CD4-positive, CD25-positive, alpha-beta regulatory T cell (primary cell): ENCODE measurements around the gene SPTBN2. TPM values are rescaled to one million over a fixed set of nuclear protein-coding genes. Genes with fewer than 3 reads are reported as not detected.

ENCODE experiments used
- ATAC-seq, 2 donors: fragments of 150-1000 bp; cut with Tn5 transposase; one replicate each; pipeline ENCODE4 v1.10.0; 2021; ENCODE audit warnings: low read depth in 2 of 2, moderate number of reproducible peaks in 2 of 2, moderate library complexity in 1 of 2
- DNase-seq, 3 donors: peaks; one replicate each; pipeline versions ENCODE4 v3.0.0 to v3.0.0-alpha.2; 2012 to 2022; ENCODE audit warnings: mixed read lengths in 1 of 3
- H3K27ac ChIP-seq: one replicate; pipeline ENCODE4 v1.7.0; 2013; ENCODE audit warnings: mild to moderate bottlenecking, low read length; ENCODE audit not compliant: insufficient read depth, poor library complexity, severe bottlenecking
- H3K27me3 ChIP-seq: one replicate; pipeline ENCODE4 v1.7.0; 2013; ENCODE audit warnings: low read length; ENCODE audit not compliant: control insufficient read depth, insufficient read depth
- H3K36me3 ChIP-seq: one replicate; pipeline ENCODE4 v1.7.0; 2013; ENCODE audit warnings: mild to moderate bottlenecking, low read length, moderate library complexity; ENCODE audit not compliant: control insufficient read depth, insufficient read depth
- H3K4me1 ChIP-seq: 2 replicates; pipeline ENCODE4 v1.7.0; 2013; ENCODE audit warnings: mild to moderate bottlenecking, low read length; ENCODE audit not compliant: insufficient read depth, control insufficient read depth, poor library complexity, severe bottlenecking
- H3K4me3 ChIP-seq: one replicate; pipeline ENCODE4 v1.7.0; 2013; ENCODE audit warnings: low read depth, mild to moderate bottlenecking, low read length, moderate library complexity
- H3K9me3 ChIP-seq, 2 experiments: 1 replicate in 1 of 2; 2 replicates in 1 of 2; pipeline ENCODE4 v1.7.0; 2013; ENCODE audit warnings: low read length in 2 of 2, mild to moderate bottlenecking in 1 of 2, moderate library complexity in 1 of 2; ENCODE audit not compliant: control insufficient read depth in 2 of 2
- H3K27ac Mint-ChIP-seq, 3 donors: one replicate each; pipeline ENCODE4 v1.8.0; 2020 to 2022; ENCODE audit warnings: mild to moderate bottlenecking in 3 of 3, mixed read lengths in 3 of 3, moderate library complexity in 2 of 3
- H3K27me3 Mint-ChIP-seq: one replicate; pipeline ENCODE4 v1.8.0; 2022; ENCODE audit warnings: mild to moderate bottlenecking, mixed read lengths
- H3K36me3 Mint-ChIP-seq: one replicate; pipeline ENCODE4 v1.8.0; 2020; ENCODE audit warnings: mixed read lengths
- H3K4me1 Mint-ChIP-seq, 4 donors: one replicate each; pipeline ENCODE4 v1.8.0; 2020 to 2022; ENCODE audit warnings: mixed read lengths in 4 of 4, mild to moderate bottlenecking in 1 of 4
- H3K4me3 Mint-ChIP-seq, 4 donors: one replicate each; pipeline ENCODE4 v1.8.0; 2020 to 2022; ENCODE audit warnings: mild to moderate bottlenecking in 4 of 4, mixed read lengths in 4 of 4, moderate library complexity in 3 of 4
- H3K9me3 Mint-ChIP-seq, 7 donors: one replicate each; pipeline ENCODE4 v1.8.0; 2020 to 2022; ENCODE audit warnings: mixed read lengths in 7 of 7, mild to moderate bottlenecking in 3 of 7, moderate library complexity in 2 of 7
- polyA plus RNA-seq, 4 donors: library from polyadenylated mRNA; unstranded; fragments of 300-500 nt; fragmentation: Illumina TruSeq; gene quantifications; one replicate each; pipeline ENCODE4 v1.2.3, GENCODE V29; 2021
- total RNA-seq: library from RNA; stranded (reverse); gene quantifications from one replicate; pipeline ENCODE4 v1.2.3, GENCODE V29; 2022

Gene SPTBN2
- total and polyA plus RNA-seq, 5 donors from 2014 or later = 0.52 TPM; not detected in 4

DNA sequence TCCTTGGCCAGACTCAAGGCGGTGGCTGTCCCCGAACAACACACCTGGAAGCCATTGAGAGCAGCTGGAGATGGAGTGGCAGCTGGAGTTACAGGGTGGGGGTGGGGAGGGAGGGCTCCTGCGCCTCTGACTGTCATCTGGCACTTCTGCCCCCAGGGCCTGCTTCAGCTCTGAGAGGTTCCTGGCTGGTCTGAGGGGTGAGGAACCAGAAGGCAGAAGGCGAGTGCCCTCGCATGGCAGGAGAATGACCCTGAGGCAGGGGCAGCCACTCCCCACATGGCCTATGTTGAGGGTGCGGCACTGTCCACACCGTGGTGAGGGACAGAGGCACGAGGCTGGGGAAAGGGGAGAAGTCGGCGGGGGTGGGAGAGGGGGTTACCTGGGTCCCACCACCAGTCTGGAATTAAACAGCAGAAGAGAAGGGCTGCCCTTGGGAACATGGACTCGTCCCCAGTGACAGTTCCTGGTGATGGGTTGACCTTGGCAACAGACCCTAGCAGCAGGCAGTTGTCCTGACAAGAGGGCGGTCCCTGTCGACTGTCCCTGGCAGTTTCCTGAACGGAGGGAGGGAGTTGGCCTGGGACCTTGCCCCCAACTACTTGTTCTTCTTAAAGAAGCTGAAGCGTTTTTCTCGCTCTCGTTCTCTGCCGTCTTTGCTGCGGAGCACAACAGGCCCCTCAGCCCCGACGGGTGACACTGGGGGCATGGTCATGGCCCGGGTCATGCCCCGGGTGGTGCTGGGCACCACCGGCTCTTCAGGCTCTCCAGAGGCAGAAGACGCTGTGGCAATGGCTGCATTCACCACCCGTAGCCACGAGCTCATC is 43.5 kb downstream of the SPTBN2 start:
- Mint-ChIP-seq H3K9me3 (peaks cover 0 to 2% (median 0%) of the 10 kb centered on the region in 7 donors), H3K27me3 (peaks cover 4% of the 10 kb centered on the region)

DNA sequence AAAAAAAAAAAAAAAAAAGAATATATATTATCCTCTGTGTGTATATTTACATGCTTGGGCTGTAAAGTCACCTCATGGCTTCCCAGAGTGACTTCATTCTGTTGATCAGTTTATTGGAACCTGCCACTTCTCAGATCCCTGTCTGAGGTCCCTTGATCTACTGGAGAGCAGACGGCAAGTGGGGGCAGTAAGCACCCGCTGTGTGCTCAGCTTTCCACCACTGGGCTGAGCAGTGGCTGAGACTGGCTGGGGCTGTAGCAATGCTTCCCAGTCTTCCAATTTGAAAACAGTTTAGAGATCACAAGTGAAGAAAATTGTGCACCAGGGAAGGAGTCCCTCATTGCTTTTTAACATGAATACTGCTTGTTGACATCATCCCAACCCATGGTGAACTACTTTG is 44.4 kb downstream of the SPTBN2 start:
- Histone ChIP-seq H3K4me1 (no peaks in the 10 kb centered on the region), H3K36me3 (no peaks in the 10 kb centered on the region), H3K9me3 (no peaks in the 10 kb centered on the region), H3K27ac (no peak overlapping the region), H3K27me3 (no peaks in the 10 kb centered on the region), H3K4me3 (no peak overlapping the region)
- H3K4me3 Mint-ChIP-seq = no peak overlapping the region
- H3K9me3 Mint-ChIP-seq = peaks cover 0 to 2% (median 0%) of the 10 kb centered on the region in 7 donors
- ATAC-seq (no peak), DNase-seq (no peak)
- H3K4me1 Mint-ChIP-seq = peaks cover 0 to 3% (median 0%) of the 10 kb centered on the region in 4 donors
- no peaks in the 10 kb centered on the region for H3K36me3 Mint-ChIP-seq
- peaks cover 4% of the 10 kb centered on the region for H3K27me3 Mint-ChIP-seq
- H3K27ac Mint-ChIP-seq = no peak overlapping the region

More for the DNA sequence above, 43.5 kb downstream of the SPTBN2 start:
- Histone ChIP-seq H3K4me1 (no peaks in the 10 kb centered on the region), H3K27ac (no peak overlapping the region), H3K4me3 (no peak overlapping the region), H3K36me3 (no peaks in the 10 kb centered on the region), H3K9me3 (no peaks in the 10 kb centered on the region), H3K27me3 (no peaks in the 10 kb centered on the region)
- H3K36me3 Mint-ChIP-seq = no peaks in the 10 kb centered on the region
- no peak overlapping the region for H3K4me3 Mint-ChIP-seq
- peak overlapping the region in 1 of 3 donors; percentile 59 for H3K27ac Mint-ChIP-seq
- ATAC-seq (no peak), DNase-seq (no peak)
- H3K4me1 Mint-ChIP-seq = peaks cover 0 to 3% (median 0%) of the 10 kb centered on the region in 4 donors

DNA sequence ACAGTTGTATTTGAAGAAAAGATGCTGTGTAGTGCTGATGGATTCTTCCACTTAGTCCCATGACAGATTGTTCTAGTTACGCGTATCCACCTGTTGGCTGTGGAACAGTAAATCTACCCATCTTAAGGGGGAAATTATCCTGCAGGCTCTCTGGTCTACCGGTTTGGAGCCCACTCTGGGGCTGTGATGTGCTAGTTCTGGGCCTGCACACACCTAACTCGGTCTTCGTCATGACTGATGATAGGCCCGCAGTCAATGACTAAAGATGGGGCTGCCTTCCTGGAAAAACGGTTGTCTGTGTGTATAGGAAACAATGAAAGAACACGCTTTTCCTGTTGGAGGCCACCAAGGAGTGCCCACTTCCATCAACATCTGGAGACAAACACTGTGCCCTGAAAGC is 45.1 kb downstream of the SPTBN2 start:
- H3K36me3 Mint-ChIP-seq = no peaks in the 10 kb centered on the region
- peaks cover 4% of the 10 kb centered on the region for H3K27me3 Mint-ChIP-seq
- no peak for ATAC-seq

DNA sequence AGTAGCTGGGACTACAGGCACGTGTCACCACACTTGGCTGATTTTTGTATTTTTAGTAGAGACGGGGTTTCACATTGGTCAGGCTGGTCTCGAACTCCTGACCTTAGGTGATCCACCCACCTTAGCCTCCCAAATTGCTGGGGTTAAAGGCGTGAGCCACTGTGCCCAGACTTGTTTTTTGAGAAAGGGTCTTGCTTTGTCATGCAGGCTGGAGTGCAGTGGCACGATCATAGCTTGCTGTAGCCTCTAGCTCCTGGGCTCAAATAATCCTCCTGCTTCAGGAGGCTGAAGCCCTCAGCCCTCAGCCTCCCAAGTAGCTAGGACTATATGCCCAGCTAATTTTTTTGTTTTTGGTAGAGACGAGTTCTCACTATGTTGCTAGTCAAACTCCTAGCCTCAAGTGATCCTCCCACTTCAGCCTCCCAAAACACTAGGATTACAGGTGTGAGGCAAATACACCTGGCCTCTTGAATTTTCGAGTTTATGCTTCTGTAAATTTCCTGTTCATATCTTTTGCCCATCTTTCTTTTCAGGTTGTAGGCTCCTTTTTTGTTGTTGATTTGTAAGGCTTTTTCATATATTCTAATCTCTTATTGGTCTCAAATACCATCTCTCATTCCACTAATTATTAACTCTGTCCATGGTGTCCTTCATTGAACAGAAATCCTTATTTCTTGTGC is 47.9 kb downstream of the SPTBN2 start:
- Histone ChIP-seq H3K27ac (no peak overlapping the region), H3K36me3 (no peaks in the 10 kb centered on the region), H3K4me1 (peaks cover 17% of the 10 kb centered on the region), H3K9me3 (no peaks in the 10 kb centered on the region), H3K4me3 (no peak overlapping the region), H3K27me3 (no peaks in the 10 kb centered on the region)
- Mint-ChIP-seq H3K9me3 (peaks cover 0 to 1% (median 0%) of the 10 kb centered on the region in 7 donors), H3K27me3 (peaks cover 4% of the 10 kb centered on the region), H3K4me1 (peaks cover 11 to 19% (median 13%) of the 10 kb centered on the region in 4 donors), H3K36me3 (no peaks in the 10 kb centered on the region), H3K27ac (no peak overlapping the region), H3K4me3 (no peak overlapping the region)
- no peak for DNase-seq
- ATAC-seq = no peak

More for the DNA sequence above, 45.1 kb downstream of the SPTBN2 start:
- Histone ChIP-seq H3K27ac (no peak overlapping the region), H3K4me1 (no peaks in the 10 kb centered on the region), H3K36me3 (no peaks in the 10 kb centered on the region), H3K9me3 (no peaks in the 10 kb centered on the region), H3K27me3 (no peaks in the 10 kb centered on the region), H3K4me3 (no peak overlapping the region)
- Mint-ChIP-seq H3K4me1 (peaks cover 0 to 3% (median 0%) of the 10 kb centered on the region in 4 donors), H3K4me3 (peak overlapping the region in 1 of 4 donors; percentile 69), H3K9me3 (peaks cover 0 to 2% (median 0%) of the 10 kb centered on the region in 7 donors), H3K27ac (no peak overlapping the region)
- DNase-seq = no peak

DNA sequence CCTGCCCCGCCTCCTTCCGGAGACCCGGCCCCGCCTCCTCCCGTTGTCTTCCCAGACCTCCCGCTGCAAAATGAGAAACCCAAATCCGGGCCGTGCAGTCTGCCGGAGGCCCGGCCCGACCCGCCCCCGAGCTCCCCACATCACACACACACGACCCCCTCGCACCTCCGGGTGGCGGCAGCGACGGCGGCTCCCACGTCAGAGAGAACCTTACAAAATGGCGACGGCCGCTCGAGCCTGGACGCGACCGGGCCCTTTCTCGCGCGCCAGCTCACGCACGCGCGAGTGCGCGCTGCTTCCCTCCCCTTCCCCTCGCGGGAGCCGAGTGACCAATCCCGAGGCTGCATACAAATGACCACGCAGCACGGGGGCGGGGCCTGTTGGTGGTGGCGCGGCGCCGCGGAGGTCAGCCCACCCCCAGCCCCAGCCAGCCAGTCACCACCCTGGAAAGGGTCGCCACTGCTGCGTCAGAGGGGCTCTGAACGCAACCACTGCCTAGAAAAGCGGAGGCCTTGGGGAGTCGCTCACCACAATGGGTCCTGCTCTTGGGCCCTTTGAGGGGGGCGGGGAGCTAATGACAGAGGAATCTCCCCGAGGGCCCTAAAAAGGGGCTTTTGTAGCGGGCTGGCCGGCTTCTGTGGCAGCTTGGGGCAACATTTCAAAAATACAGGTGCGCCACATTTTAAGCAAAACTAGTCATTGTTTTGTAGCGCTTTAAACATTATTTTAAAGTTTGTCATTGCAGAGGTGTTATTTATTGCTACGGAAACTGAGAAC is 51.2 kb downstream of the SPTBN2 start, which contains the start of gene RBM4B:
TSS of gene RBM4B (minus strand) at position 289 of the 777 bp plus-strand sequence. CDS start 808 bp downstream, outside the sequence.
- peak within 1 kb of the TSS; percentile 93 for H3K4me3 ChIP-seq
- peak within 1 kb of the TSS; percentile 98 for H3K27ac ChIP-seq
- ATAC-seq (peak; percentile 87 to 89), DNase-seq (peak; percentile 94 to 97 (median 96))
- Mint-ChIP-seq H3K36me3 (no peaks in the 10 kb centered on the region), H3K4me1 (peaks cover 25 to 48% (median 31%) of the 10 kb centered on the region in 4 donors), H3K27me3 (no peaks in the 10 kb centered on the region), H3K27ac (peak within 1 kb of the TSS; percentile 99), H3K4me3 (peak within 1 kb of the TSS; percentile 90 to 99 (median 96)), H3K9me3 (no peaks in the 10 kb centered on the region)
- H3K36me3 ChIP-seq = no peaks in the 10 kb centered on the region
- H3K9me3 ChIP-seq = no peaks in the 10 kb centered on the region
- peaks cover 35% of the 10 kb centered on the region for H3K4me1 ChIP-seq
- H3K27me3 ChIP-seq = no peaks in the 10 kb centered on the region

DNA sequence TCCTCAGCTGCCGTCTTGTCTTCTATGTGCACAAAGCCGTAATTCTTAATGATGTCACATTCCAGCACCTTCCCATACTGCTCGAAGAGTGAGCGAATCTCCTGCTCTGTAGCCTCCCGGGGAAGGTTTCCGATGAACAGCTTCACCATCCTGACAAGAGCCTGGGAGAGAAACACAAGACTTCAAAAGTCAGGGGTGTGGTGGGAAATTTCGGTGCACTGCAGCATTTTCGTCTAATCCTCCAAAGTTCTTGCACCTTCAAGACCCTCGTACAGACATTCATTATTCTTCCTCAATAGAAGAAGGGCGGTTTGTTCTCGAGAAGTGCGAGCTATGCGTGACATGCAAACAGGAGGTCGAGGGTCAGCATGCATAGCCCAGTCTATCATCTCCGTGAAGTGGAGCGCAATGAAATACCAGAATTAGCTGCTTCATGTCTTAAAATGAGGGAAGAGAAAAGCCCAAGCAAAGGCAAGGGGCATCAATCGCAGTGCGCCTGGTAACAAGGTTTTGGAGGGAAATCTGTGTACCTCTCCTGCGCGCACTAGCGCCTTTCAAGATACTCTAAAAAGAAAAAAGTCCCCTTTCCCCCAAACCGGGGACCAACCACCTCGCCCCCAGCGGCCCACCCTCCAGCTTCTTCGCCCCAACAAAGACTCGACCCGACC is 52.0 kb downstream of the SPTBN2 start:
- Mint-ChIP-seq H3K9me3 (no peaks in the 10 kb centered on the region), H3K36me3 (no peaks in the 10 kb centered on the region), H3K4me3 (peak overlapping the region; percentile 90 to 99 (median 96)), H3K27ac (peak overlapping the region; percentile 99), H3K27me3 (no peaks in the 10 kb centered on the region), H3K4me1 (peaks cover 25 to 51% (median 33%) of the 10 kb centered on the region in 4 donors)
- Histone ChIP-seq H3K36me3 (no peaks in the 10 kb centered on the region), H3K27ac (peak overlapping the region; percentile 98), H3K27me3 (no peaks in the 10 kb centered on the region), H3K4me1 (peaks cover 35% of the 10 kb centered on the region), H3K4me3 (peak overlapping the region; percentile 92), H3K9me3 (no peaks in the 10 kb centered on the region)
- DNase-seq (no peak), ATAC-seq (no peak)
